Measurements from ENCODE around the gene MAP4K1. TPM values are rescaled to one million over a fixed set of nuclear protein-coding genes. Genes with fewer than 3 reads are reported as not detected.
"Not testable (repeated sequence)": the region's sequence is repeated elsewhere in the genome, so short reads cannot be mapped to it uniquely, and the experiment has no call there.

Gene MAP4K1
- polyA plus RNA-seq, 3 donors from 2014 or later = 52.1 to 98.1 (median 67.0) TPM

- peaks cover 0 to 2% of the 10 kb centered on the region in 2 donors for H3K4me1 Mint-ChIP-seq
- peak overlapping the region in 2 of 6 donors; percentile 30 to 40 for H3K27ac Mint-ChIP-seq
- H3K36me3 Mint-ChIP-seq = peaks cover 5 to 20% (median 13%) of the 10 kb centered on the region in 3 donors
- H3K4me3 Mint-ChIP-seq = no peak overlapping the region
- H3K9me3 Mint-ChIP-seq = no peaks in the 10 kb centered on the region
- H3K27me3 Mint-ChIP-seq (ENCODE audit: low read depth in 3 of 3) = no peaks in the 10 kb centered on the region
- DNase-seq = no peak
Measured at GRCh38 chr19:38596057-38596981, 21.4 kb downstream of the MAP4K1 start.

- Mint-ChIP-seq H3K4me1 (no peaks in the 10 kb centered on the region), H3K9me3 (no peaks in the 10 kb centered on the region), H3K27ac (no peak overlapping the region), H3K36me3 (peaks cover 6 to 25% (median 7%) of the 10 kb centered on the region in 3 donors), H3K27me3 (ENCODE audit: low read depth in 3 of 3) (no peaks in the 10 kb centered on the region), H3K4me3 (no peak overlapping the region)
- DNase-seq = no peak
Measured at GRCh38 chr19:38592940-38593339, 24.8 kb downstream of the MAP4K1 start.

- peaks cover 7 to 23% (median 13%) of the 10 kb centered on the region in 3 donors for H3K36me3 Mint-ChIP-seq
- no peaks in the 10 kb centered on the region for H3K9me3 Mint-ChIP-seq
- no peak for DNase-seq
- no peaks in the 10 kb centered on the region for H3K27me3 Mint-ChIP-seq (ENCODE audit: low read depth in 3 of 3)
- no peak overlapping the region for H3K4me3 Mint-ChIP-seq
- peaks cover 6% of the 10 kb centered on the region in 2 donors for H3K4me1 Mint-ChIP-seq
- peak overlapping the region in 1 of 6 donors; percentile 24 for H3K27ac Mint-ChIP-seq
Measured at GRCh38 chr19:38588041-38588440, 29.7 kb downstream of the MAP4K1 start.

GRCh38 chr19:38587562-38587961 is 30.2 kb downstream of the MAP4K1 start:
- Mint-ChIP-seq H3K9me3 (no peaks in the 10 kb centered on the region), H3K27ac (no peak overlapping the region), H3K36me3 (peaks cover 7 to 23% (median 13%) of the 10 kb centered on the region in 3 donors), H3K27me3 (ENCODE audit: low read depth in 3 of 3) (no peaks in the 10 kb centered on the region), H3K4me1 (peaks cover 6% of the 10 kb centered on the region in 2 donors), H3K4me3 (no peak overlapping the region)
- DNase-seq = no peak

- Mint-ChIP-seq H3K4me1 (peaks cover 6% of the 10 kb centered on the region in 2 donors), H3K9me3 (no peaks in the 10 kb centered on the region), H3K4me3 (peak overlapping the region in 1 of 5 donors; percentile 15), H3K27me3 (ENCODE audit: low read depth in 3 of 3) (no peaks in the 10 kb centered on the region), H3K27ac (no peak overlapping the region), H3K36me3 (peaks cover 7 to 13% (median 10%) of the 10 kb centered on the region in 3 donors)
- DNase-seq = no peak
Measured at GRCh38 chr19:38583985-38584305, 33.8 kb downstream of the MAP4K1 start.

- no peak for DNase-seq
- Mint-ChIP-seq H3K4me1 (peaks cover 6% of the 10 kb centered on the region in 2 donors), H3K27me3 (ENCODE audit: low read depth in 3 of 3) (no peaks in the 10 kb centered on the region), H3K36me3 (peaks cover 7 to 11% (median 10%) of the 10 kb centered on the region in 3 donors), H3K27ac (peak overlapping the region in 2 of 6 donors; percentile 7 to 12), H3K9me3 (no peaks in the 10 kb centered on the region), H3K4me3 (peak overlapping the region in 1 of 5 donors; percentile 15)
Measured at GRCh38 chr19:38583219-38583984, 34.4 kb downstream of the MAP4K1 start.

- Mint-ChIP-seq H3K4me3 (no peak overlapping the region), H3K27ac (no peak overlapping the region), H3K36me3 (no peaks in the 10 kb centered on the region), H3K27me3 (ENCODE audit: low read depth in 3 of 3) (no peaks in the 10 kb centered on the region), H3K4me1 (peaks cover 6% of the 10 kb centered on the region in 2 donors), H3K9me3 (no peaks in the 10 kb centered on the region)
- DNase-seq = no peak
Measured at GRCh38 chr19:38580080-38580479, 37.7 kb downstream of the MAP4K1 start.

- not testable (repeated sequence) for H3K9me3 Mint-ChIP-seq, DNase-seq, H3K27ac Mint-ChIP-seq
Measured at GRCh38 chr19:38579304-38579703, 38.4 kb downstream of the MAP4K1 start.

GRCh38 chr19:38577826-38578225 is 39.9 kb downstream of the MAP4K1 start:
- no peak overlapping the region for H3K4me3 Mint-ChIP-seq
- H3K36me3 Mint-ChIP-seq = no peaks in the 10 kb centered on the region
- H3K27ac Mint-ChIP-seq = no peak overlapping the region
- no peaks in the 10 kb centered on the region for H3K9me3 Mint-ChIP-seq
- no peak for DNase-seq
- no peaks in the 10 kb centered on the region for H3K27me3 Mint-ChIP-seq (ENCODE audit: low read depth in 3 of 3)
- no peaks in the 10 kb centered on the region for H3K4me1 Mint-ChIP-seq

More at GRCh38 chr19:38579304-38579703, 38.4 kb downstream of the MAP4K1 start:
- not testable (repeated sequence) for H3K4me1 Mint-ChIP-seq; H3K4me3 Mint-ChIP-seq; H3K36me3 Mint-ChIP-seq; H3K27me3 Mint-ChIP-seq (ENCODE audit: low read depth in 3 of 3)

GRCh38 chr19:38571682-38572081 is 46.1 kb downstream of the MAP4K1 start:
- H3K9me3 Mint-ChIP-seq = no peaks in the 10 kb centered on the region
- no peak for DNase-seq
- no peaks in the 10 kb centered on the region for H3K4me1 Mint-ChIP-seq
- H3K4me3 Mint-ChIP-seq = no peak overlapping the region
- H3K27ac Mint-ChIP-seq = no peak overlapping the region
- H3K27me3 Mint-ChIP-seq (ENCODE audit: low read depth in 3 of 3) = peaks cover 0 to 3% (median 2%) of the 10 kb centered on the region in 3 donors
- no peaks in the 10 kb centered on the region for H3K36me3 Mint-ChIP-seq

- no peaks in the 10 kb centered on the region for H3K9me3 Mint-ChIP-seq
- H3K27ac Mint-ChIP-seq = no peak overlapping the region
- H3K4me3 Mint-ChIP-seq = no peak overlapping the region
- H3K4me1 Mint-ChIP-seq = peaks cover 3 to 5% of the 10 kb centered on the region in 2 donors
- no peak for DNase-seq
- H3K27me3 Mint-ChIP-seq (ENCODE audit: low read depth in 3 of 3) = peaks cover 2 to 5% (median 3%) of the 10 kb centered on the region in 3 donors
- no peaks in the 10 kb centered on the region for H3K36me3 Mint-ChIP-seq
Measured at GRCh38 chr19:38569368-38569983, 48.3 kb downstream of the MAP4K1 start.

- Mint-ChIP-seq H3K27ac (peak overlapping the region in 1 of 6 donors; percentile 73), H3K9me3 (no peaks in the 10 kb centered on the region)
Measured at GRCh38 chr19:38565691-38566105, 52.1 kb downstream of the MAP4K1 start.

GRCh38 chr19:38564981-38565690 is 52.6 kb downstream of the MAP4K1 start:
- H3K36me3 Mint-ChIP-seq = no peaks in the 10 kb centered on the region

More at GRCh38 chr19:38565691-38566105, 52.1 kb downstream of the MAP4K1 start:
- Mint-ChIP-seq H3K27me3 (ENCODE audit: low read depth in 3 of 3) (peaks cover 6 to 10% (median 6%) of the 10 kb centered on the region in 3 donors), H3K4me1 (peaks cover 5 to 6% of the 10 kb centered on the region in 2 donors), H3K4me3 (peak overlapping the region; percentile 61 to 79 (median 73)), H3K36me3 (no peaks in the 10 kb centered on the region)
- DNase-seq = no peak

More at GRCh38 chr19:38564981-38565690, 52.6 kb downstream of the MAP4K1 start:
- Mint-ChIP-seq H3K4me3 (peak overlapping the region in 4 of 5 donors; percentile 13 to 78 (median 60)), H3K4me1 (peaks cover 5 to 6% of the 10 kb centered on the region in 2 donors), H3K27me3 (ENCODE audit: low read depth in 3 of 3) (peaks cover 6 to 10% (median 6%) of the 10 kb centered on the region in 3 donors), H3K27ac (no peak overlapping the region), H3K9me3 (no peaks in the 10 kb centered on the region)
- peak in 2 of 3 donors; percentile 6 to 33 for DNase-seq
